DMS153 (cell line): Measurements from ENCODE around the gene THUMPD1.
"Not testable (repeated sequence)": the region's sequence is repeated elsewhere in the genome, so short reads cannot be mapped to it uniquely, and the experiment has no call there.

Source experiments
- DNase-seq: peaks from one replicate; lab custom pipeline; 2025; lab: John Stamatoyannopoulos, UW

THUMPD1 gene, protein sequence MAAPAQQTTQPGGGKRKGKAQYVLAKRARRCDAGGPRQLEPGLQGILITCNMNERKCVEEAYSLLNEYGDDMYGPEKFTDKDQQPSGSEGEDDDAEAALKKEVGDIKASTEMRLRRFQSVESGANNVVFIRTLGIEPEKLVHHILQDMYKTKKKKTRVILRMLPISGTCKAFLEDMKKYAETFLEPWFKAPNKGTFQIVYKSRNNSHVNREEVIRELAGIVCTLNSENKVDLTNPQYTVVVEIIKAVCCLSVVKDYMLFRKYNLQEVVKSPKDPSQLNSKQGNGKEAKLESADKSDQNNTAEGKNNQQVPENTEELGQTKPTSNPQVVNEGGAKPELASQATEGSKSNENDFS

GRCh38 chr16:20741554-20742285 is at the start of gene THUMPD1:
TSS of gene THUMPD1 (minus strand) at chr16:20741818. CDS start at chr16:20741739, 79 bp downstream.
- DNase-seq: peak; percentile 91

DNA sequence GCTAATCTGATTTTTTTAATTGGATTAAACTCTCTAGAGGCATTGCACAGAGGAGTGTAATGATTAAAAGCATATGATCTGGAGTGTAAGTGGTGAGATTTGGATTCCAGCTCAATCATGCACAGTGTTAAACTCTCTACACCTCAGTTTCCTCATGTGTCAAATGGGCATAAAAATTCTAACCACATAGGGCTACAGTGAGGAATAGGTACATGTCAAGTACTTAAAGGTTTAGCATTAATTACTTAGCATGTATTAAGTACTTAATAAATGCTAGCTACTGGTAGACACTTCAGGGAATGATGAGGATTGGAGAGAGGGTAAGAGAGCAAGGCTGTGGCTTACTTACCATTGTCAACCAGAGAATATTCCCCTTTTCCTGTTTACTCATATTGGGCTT is 47.5 kb upstream of the THUMPD1 start:
- no peak for DNase-seq

DNA sequence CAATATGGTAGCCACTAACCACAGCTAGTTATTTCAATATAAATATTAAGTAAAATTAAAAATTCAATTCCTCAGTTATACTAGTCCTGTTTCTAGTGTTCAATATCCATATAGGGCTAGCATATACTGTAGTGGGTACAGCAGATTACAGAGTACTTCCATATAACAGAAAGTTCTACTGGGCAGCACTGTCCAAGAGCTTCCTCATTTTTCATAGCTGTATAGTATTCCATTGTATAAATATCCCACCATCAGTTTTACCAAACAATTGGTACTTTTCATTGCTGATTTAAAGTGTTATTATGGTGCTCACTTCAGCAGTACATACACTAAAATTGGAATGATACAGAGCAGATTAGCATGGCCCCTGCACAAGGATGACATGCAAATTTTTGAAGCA is 42.6 kb upstream of the THUMPD1 start:
- no peak for DNase-seq

DNA sequence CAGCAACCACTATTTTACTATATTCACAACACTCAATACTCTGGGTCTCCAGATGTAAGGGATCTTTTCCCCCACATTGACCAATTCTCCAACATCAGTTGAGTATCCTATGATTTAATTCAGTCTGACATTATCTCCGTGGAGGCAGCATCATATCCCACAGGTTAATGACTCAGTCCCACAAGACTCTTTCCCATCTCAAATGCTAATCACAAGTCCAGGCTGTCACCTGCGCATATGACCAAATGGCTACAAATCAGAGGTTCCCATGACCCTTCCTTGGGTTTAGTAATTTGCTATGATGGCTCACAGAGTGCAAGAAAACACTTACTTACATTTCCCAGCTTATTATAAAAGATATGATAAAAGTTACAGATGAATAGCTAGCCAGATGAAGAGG is 40.9 kb upstream of the THUMPD1 start:
- DNase-seq: no peak

- DNase-seq: no peak
Observed at GRCh38 chr16:20781697-20782096, 40.1 kb upstream of the THUMPD1 start.

DNA sequence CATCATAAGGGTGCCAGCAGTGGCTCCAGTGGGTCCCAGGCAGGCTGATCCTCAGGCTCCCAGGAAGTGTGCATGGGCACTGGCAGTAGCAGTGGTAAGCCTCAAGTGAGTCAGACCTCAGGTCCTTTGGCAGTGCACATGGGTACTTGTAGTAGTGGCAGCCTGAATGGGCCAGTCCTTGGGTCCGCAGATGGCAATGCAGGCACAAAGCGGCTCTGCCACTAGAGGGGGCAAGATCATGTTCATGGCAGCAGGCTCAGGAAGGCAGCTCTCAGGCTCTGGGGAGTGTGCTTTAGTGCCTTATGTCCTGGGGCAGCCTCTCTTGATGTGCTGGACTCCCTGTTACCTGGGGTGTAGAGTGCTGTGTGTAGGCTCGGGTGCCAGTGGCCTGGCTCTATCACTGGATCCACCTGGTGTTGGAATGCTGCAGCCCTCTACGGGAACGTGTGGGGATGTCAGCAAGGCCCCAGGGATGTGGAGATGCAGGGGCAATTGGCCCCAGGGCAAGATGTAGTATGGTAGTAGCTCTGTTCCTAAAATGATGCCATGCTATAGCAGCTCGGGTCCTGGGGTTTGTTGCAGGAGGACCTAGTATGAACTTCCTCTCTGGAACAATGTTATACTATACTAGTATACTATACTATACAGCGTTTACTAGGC is 33.2 kb upstream of the THUMPD1 start:
- peak; percentile 34 for DNase-seq

GRCh38 chr16:20773679-20774078 is 32.1 kb upstream of the THUMPD1 start:
- no peak for DNase-seq

GRCh38 chr16:20768818-20769217 is 27.2 kb upstream of the THUMPD1 start:
- no peak for DNase-seq

- DNase-seq: no peak
Observed at GRCh38 chr16:20768121-20768520, 26.5 kb upstream of the THUMPD1 start.

GRCh38 chr16:20767577-20767976 is 26.0 kb upstream of the THUMPD1 start:
- DNase-seq: no peak

GRCh38 chr16:20766294-20766693 is 24.7 kb upstream of the THUMPD1 start:
- no peak for DNase-seq

- DNase-seq: no peak
Observed at GRCh38 chr16:20765732-20766131, 24.1 kb upstream of the THUMPD1 start.

- DNase-seq: not testable (repeated sequence)
Observed at GRCh38 chr16:20764448-20764847, 22.8 kb upstream of the THUMPD1 start.

DNA sequence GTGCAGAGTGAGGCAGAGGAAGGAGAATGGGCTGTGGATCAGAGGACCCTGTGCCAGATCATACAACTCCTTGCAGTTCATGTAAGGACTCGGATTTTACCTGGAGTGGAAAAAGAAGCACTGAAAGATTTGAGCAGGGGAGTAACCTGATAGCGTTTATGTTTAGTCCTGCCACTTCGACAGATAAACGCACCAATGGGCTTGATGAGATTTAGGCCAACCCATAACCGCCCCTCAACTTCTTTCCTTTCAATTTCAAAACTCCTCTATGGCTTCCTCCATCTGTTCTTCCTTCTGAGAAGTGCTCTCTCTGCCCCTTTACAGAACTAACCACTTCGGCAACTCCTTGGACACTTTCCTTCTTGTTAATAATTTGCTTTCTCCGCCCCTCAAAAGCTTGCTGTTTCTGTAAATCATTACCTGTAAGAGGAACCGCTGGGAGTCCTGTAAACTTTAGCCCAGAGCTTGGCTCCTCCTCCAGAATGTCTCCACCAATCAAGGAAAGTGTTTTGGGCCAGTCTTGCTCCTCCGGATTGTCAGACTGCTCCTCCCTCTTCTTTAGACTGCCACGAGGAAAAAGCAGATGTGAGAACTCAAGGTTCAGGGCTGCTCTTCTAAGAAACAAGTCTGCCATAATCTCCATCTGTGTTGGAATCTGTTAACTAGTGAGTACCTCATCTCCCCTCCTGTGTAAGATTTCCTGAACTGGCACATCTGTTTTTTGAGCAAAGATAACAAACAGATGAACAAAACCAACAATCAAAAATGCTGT is 22.0 kb upstream of the THUMPD1 start, which contains the start of gene ACSM3:
TSS of gene ACSM3 (plus strand) at position 554 of the 772 bp plus-strand sequence. CDS start 6,021 bp downstream, outside the sequence.
- DNase-seq: no peak

GRCh38 chr16:20762404-20763123 is 20.9 kb upstream of the THUMPD1 start:
- DNase-seq: no peak

- DNase-seq: no peak
Observed at GRCh38 chr16:20761175-20761574, 19.6 kb upstream of the THUMPD1 start.

DNA sequence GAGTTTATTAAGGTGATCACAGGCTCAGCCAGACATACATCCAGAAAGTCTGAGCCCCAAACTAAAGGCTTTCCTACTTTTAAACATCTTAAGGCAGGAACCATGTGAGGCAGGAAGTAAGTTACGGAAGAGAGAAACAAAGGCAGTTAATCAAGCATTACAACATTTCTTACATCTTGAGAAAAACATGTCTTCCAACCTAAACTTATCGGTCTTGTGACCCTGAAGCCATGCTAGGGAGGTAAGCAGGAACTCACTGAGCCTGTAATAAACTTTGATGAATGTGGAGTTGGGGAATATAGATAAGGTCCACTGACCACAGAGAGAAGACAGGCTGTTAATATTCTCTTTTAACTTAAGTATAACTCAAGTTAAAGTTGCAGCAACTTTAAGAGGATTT is 18.7 kb upstream of the THUMPD1 start:
- no peak for DNase-seq

DNA sequence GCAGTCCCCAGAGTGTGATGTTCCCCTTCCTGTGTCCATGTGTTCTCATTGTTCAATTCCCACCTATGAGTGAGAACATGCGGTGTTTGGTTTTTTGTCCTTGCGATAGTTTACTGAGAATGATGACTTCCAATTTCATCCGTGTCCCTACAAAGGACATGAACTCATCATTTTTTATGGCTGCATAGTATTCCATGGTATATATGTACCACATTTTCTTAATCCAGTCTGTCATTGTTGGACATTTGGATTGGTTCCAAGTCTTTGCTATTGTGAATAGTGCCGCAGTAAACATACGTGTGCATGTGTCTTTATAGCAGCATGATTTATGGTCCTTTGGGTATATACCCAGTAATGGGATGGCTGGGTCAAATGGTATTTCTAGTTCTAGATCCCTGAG is 14.2 kb upstream of the THUMPD1 start:
- DNase-seq: not testable (repeated sequence)

GRCh38 chr16:20755238-20755637 is 13.6 kb upstream of the THUMPD1 start:
- no peak for DNase-seq

- DNase-seq: no peak
Observed at GRCh38 chr16:20753727-20754126, 12.1 kb upstream of the THUMPD1 start.

GRCh38 chr16:20750558-20750957 is 8.9 kb upstream of the THUMPD1 start:
- DNase-seq: no peak
